Nucleus accumbens (tissue), 56 donors: ENCODE results near the gene TMEM144.
"Not testable (repeated sequence)": the region's sequence is repeated elsewhere in the genome, so short reads cannot be mapped to it uniquely, and the experiment has no call there.

Experiments used
- DNase-seq, 56 donors: peaks; one replicate each; lab custom pipeline; 2025; lab: John Stamatoyannopoulos, UW

TMEM144 gene

GRCh38 chr4:158228399-158228798, 18.1 kb downstream of the TMEM144 start:
- DNase-seq, result not testable (repeated sequence)

DNA sequence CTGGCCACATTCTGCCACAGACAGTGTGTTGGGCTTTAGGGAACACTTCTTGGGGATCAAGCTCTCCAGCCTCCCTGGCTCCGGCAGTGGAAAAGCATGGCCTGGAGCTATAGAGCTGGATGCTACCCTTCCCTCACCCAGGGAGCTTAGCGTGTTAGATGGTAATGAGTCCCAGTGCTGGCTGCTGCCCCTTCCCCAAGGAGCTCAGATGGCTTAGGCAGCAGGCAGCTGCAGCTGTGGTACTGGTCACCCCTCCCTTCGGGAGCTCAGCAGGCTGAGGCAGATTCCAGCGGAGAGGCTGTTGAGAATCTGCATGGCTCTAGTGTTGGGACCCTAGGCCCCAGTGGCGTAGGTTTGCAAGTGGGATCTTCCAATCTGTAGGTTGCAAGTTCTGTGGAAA, 19.5 kb downstream of the TMEM144 start:
- DNase-seq, result peak in 44 of 56 donors; percentile 24 to 90 (median 60)

- DNase-seq, result no peak
These were observed 24.4 kb downstream of the TMEM144 start for GRCh38 chr4:158234671-158235070.

GRCh38 chr4:158236304-158237030, 26.2 kb downstream of the TMEM144 start:
- peak in 36 of 56 donors; percentile 7 to 75 (median 37) for DNase-seq

GRCh38 chr4:158238575-158238974, 28.3 kb downstream of the TMEM144 start:
- DNase-seq, result peak in 4 of 56 donors; percentile 15 to 43 (median 32)

DNA sequence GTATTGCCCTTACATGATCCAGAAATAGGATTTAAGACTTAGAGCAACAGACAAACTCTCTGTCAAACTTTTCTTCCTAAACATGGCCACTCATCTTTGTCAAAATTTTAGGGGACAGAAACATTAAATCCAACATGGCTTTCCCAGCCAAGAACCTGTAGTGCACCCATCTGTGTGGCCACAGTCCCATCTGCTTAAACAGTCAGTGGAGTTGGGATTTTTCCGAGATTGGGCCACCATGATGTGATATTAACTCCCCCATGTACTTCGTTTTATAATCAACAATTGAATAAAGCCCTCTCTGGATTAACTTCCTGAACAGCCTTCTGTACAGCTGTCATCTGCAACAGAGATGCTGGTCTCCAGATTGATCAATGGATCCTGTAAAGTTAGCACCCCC, 28.9 kb downstream of the TMEM144 start:
- peak in 1 of 56 donors; percentile 37 for DNase-seq

DNA sequence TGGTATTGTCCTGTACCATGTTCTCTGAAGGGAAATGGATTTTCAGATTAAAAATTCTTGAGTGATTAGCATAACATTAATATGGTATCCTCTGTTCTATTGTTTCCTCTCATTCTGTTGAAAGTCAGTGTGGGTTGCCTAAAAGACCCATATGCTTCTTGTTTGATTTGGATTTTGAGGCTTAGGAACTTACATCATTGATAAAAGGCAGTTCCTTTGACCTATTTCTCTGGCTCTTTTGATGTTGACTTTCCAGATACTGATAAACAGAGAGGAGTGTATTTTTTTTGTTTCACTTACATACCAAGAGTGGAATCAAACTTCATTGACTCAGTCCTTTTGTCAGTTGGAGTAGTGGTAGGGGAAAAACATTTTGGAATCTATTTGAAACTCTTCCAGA, 32.8 kb downstream of the TMEM144 start:
- no peak for DNase-seq

DNA sequence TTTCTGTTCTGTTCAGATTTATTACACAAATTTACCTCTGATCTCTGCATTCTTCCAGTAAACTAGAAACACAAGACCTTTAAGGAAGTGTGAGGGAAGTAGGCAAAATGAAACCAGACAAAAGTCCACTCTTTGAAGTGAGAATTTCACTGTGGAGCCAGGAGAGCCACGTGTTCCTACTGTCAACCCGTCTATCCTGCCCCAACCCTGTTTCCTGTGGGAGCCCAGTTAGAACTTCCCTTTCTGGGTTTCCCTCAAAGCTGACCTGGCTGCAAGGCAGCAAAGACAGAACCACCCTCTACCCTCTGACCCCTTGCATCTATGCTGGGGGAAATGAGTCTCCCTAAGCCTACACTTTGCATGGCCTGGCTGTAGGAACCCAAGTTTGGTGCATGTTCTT, 40.0 kb downstream of the TMEM144 start:
- peak in 3 of 56 donors; percentile 8 to 31 (median 22) for DNase-seq

- peak in 36 of 56 donors; percentile 5 to 82 (median 42) for DNase-seq
These were observed 43.2 kb downstream of the TMEM144 start for GRCh38 chr4:158253350-158253980.

GRCh38 chr4:158254292-158254691, 44.0 kb downstream of the TMEM144 start:
- no peak for DNase-seq

DNA sequence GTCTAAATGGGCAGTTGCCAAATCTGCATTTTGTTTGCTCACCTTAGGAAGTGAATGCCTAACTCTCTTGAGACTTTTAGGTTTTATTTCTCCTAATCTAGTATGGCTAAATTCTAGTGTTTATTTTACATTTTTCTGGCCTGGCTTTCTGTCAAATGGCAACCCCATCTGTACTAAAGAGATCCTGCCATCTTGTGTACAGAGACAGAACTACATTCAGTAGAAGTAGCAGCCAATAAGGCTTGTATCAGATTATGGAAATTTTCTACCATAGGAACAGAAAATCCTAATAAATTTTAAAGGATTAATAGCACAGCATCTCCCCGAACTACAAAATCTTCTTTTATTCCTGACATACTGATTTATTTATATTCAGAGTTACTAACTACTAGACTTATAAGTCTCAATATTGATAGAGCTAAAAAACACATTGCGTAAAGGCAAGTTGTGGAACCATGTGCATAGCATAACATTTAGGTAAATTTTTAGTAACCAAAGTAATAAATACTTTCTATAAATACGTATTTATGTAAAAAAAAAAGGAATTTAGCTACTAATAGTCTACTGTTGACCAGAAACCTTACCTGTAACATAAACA, 45.5 kb downstream of the TMEM144 start:
- peak in 1 of 56 donors; percentile 18 for DNase-seq

DNA sequence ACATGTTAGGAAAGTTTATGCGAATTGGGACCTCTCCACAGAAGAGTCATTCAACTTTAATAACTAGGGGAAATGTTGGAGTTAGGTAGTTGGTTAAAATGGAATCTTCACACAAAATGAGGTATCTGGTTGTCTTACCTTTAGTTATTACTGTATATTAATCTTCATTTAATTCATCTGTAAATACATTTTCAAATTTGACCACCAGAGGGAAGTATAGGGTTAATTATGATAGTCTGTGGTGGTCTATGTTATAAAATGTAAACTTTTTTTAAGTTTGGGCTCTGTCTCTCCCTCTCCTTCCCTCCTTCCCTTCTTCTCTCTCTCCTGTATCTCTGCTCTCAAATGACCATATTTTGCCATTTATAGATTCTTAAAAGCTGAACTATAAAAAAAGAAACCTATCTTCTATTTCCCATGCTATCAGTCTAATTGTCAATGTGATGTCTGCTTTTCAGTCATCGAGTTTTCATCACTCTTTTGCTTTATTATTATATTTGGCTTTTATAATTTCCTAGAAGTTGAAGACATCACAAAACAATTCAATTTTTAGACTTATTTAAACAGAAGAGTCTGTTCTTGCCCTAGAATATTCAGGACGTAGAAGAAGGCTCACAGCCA, 49.8 kb downstream of the TMEM144 start:
- no peak for DNase-seq

DNA sequence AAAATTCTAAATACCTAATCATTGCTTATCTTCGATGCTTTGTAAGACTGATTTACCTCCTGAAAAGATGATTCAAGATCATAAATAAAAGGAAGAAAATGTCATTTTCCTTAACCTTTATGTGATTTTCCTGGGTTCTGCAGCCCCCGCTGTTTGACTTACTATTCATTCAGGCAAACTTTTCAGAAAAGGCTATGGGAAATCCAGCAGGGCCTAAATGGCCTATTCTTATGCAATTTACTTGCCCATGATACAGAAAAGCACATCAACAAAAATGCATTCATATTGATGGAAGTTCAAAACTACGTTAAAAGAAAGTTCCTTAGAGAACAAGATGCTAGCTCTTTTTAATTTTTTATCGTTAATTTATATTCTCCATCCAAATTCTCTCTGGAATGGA, 51.2 kb downstream of the TMEM144 start:
- DNase-seq, result no peak

DNA sequence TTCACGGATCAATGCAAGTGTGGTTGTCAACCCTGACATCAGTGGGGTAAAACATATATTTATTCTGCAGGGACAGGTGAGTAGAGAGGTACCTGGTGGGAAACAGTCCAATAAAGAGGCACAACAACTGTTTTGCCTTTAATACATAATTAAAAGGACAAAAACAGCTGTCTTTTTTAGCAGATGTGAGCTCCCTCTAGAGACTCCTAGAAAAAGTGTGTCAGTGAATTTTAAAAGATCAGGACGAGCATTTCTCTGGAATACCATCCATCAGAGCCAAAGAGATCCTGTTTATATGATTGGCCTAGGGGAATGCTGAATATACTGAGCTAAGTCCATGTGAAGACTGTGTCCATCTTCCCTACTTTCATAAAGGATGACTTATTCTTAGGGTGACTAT, 58.3 kb downstream of the TMEM144 start:
- DNase-seq, result no peak

DNA sequence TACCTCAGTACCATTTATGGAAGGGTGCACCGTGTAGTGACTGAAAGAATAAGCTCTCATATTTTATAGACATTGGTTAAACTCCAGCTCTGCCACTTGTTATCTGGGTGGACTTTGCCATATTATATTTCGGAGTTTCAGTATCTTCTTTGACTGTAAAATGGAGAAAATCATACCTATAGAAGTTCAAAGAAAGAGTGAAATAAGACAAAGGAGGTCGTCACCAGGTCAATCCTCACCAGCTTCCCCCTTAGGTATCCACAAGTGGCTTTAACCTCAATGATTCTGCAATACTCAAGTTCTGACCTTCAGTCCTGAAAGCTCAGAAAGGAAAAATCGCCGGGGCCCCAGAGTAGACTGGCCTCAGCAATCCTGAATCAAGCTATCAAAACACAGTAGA, 64.3 kb downstream of the TMEM144 start:
- DNase-seq, result no peak

DNA sequence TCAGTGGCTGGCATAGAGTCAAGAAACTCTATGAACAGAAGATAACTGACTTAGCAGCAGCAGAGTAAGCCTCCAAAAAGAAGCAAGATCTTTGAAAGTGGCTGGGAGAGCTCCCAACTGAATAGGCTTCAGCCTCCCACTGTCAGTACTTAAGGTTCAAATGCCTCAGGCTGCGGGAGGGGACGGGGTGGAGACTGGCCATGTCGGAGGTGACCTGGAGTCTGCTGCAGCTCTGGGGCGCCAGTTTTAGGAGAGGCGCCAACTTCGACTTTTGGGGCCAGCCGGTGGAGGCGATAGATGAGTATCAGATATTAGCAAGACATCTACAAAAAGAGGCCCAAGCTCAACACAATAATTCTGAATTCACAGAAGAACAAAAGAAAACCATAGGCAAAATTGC, 67.3 kb downstream of the TMEM144 start:
- DNase-seq, result no peak

GRCh38 chr4:158279052-158279451, 68.8 kb downstream of the TMEM144 start:
- DNase-seq, result not testable (repeated sequence)

- no peak for DNase-seq
These were observed 70.6 kb downstream of the TMEM144 start for GRCh38 chr4:158280856-158281255.

DNA sequence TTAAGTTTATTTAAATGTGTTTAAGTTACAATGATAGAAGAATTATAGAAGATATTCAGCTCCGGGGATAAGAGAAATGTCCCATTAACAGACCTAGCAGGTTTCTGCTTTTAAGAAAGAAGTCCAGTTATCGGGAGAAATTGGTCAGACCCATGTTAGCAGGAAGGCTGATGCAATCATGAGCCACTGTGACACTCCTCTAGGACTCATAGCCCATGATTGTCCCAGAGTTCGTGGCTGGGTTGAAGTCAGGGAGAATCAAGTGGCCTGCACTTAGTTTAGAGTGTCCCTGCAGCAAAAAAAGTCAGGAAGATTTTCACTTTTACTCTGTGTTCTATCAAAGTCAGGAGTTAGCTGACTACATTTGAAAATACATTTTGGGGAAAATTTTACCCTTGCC, 72.0 kb downstream of the TMEM144 start:
- DNase-seq, result no peak

DNA sequence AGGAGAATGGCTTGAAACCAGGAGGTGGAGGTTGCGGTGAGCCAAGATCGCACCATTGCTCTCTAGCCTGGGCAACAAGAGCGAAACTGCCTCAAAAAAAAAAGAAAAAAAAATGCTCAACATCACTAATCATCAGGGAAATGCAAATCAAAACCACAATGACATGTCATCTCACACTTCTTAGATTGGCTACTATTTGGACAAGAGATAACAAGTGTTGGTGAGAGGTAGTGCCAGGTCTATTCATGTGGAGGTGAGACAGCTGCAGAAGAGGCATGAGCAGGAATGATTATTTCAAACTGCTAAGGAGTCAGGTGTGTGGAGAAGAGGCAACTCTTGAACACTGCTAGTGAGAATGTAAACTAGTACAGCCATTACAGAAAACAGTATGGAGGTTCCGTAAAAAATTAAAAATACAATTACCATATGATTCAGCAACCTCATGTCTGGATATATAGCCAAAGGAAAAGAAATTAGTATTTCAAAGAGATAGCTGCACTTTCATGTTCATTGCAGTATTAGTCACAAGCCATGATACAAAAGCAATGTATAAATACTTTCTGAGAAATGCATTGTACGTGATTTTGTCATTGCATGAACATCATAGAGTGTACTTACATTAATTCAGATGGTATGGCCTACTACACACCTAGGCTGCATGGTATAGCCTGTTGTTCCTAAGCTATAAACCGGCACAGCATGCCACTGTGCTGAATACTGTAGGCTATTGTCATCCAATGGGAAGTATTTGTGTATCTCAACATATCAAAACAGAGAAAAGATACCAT, 75.3 kb downstream of the TMEM144 start:
- DNase-seq, result no peak
